GM23338 (cell line): Measurements from ENCODE around the gene PCDHA8. TPM values are rescaled to one million over a fixed set of nuclear protein-coding genes. Genes with fewer than 3 reads are reported as not detected.

Experiments
- ATAC-seq: fragments of 200-7000 bp; cut with Tn5 transposase; 3 replicates; pipeline ENCODE4 v1.9.1; 2020
- DNase-seq: peaks from one replicate; pipeline ENCODE4 v3.0.0-alpha.2; 2015; ENCODE audit warnings: low spot score
- H2AFZ ChIP-seq: fragments of 200-600 bp; sonication (generic); 2 replicates; pipeline ENCODE4 v1.8.0; 2016; ENCODE audit warnings: antibody characterized with exemption, mild to moderate bottlenecking, moderate library complexity
- H3F3A ChIP-seq: fragments of 200-600 bp; sonication (generic); replicated peaks from 2 replicates; pipeline ENCODE4 v1.8.0; 2017; ENCODE audit warnings: antibody characterized with exemption, mixed run types, low read depth
- H3K27ac ChIP-seq: fragments of 200-600 bp; sonication (generic); 2 replicates; pipeline ENCODE4 v1.6.1; 2016; ENCODE audit warnings: low read depth
- H3K27me3 ChIP-seq: fragments of 200-600 bp; sonication (generic); 2 replicates; pipeline ENCODE4 v1.8.0; 2016; ENCODE audit warnings: mild to moderate bottlenecking, mixed run types, moderate library complexity; ENCODE audit not compliant: insufficient read depth
- H3K36me3 ChIP-seq: fragments of 200-600 bp; sonication (generic); 2 replicates; pipeline ENCODE4 v1.8.0; 2016; ENCODE audit warnings: mild to moderate bottlenecking; ENCODE audit not compliant: insufficient read depth
- H3K4me1 ChIP-seq: fragments of 200-600 bp; sonication (generic); 2 replicates; pipeline ENCODE4 v1.8.0; 2016; ENCODE audit warnings: mild to moderate bottlenecking, moderate library complexity; ENCODE audit not compliant: insufficient read depth
- H3K4me2 ChIP-seq: fragments of 200-600 bp; sonication (generic); 2 replicates; pipeline ENCODE4 v1.7.1; 2017; ENCODE audit warnings: mixed run types
- H3K4me3 ChIP-seq: fragments of 200-600 bp; sonication (generic); 2 replicates; pipeline ENCODE4 v1.6.1; 2016; ENCODE audit warnings: mixed run types
- H3K79me2 ChIP-seq: fragments of 200-600 bp; sonication (generic); replicated peaks from 2 replicates; pipeline ENCODE4 v1.8.0; 2017; ENCODE audit warnings: mild to moderate bottlenecking; ENCODE audit not compliant: insufficient read depth
- H3K9me2 ChIP-seq: fragments of 200-600 bp; sonication (generic); 2 replicates; pipeline ENCODE4 v1.8.0; 2017; ENCODE audit not compliant: insufficient read depth
- H4K20me1 ChIP-seq: fragments of 200-600 bp; sonication (generic); replicated peaks from 2 replicates; pipeline ENCODE4 v1.8.0; 2017; ENCODE audit warnings: mild to moderate bottlenecking; ENCODE audit not compliant: insufficient read depth
- H3K27ac Mint-ChIP-seq: 2 replicates; pipeline ENCODE4 v1.8.0; 2020; ENCODE audit warnings: inconsistent platforms, mild to moderate bottlenecking, moderate library complexity, mixed read lengths
- H3K27me3 Mint-ChIP-seq: 3 replicates; pipeline ENCODE4 v1.8.0; 2022; ENCODE audit warnings: low read depth, mild to moderate bottlenecking, moderate library complexity, mixed read lengths, inconsistent platforms; ENCODE audit not compliant: insufficient read depth, poor library complexity
- H3K36me3 Mint-ChIP-seq: 3 replicates; pipeline ENCODE4 v1.8.0; 2021; ENCODE audit warnings: low read depth, mild to moderate bottlenecking, inconsistent platforms, moderate library complexity, mixed read lengths
- H3K4me1 Mint-ChIP-seq: 3 replicates; pipeline ENCODE4 v1.8.0; 2020; ENCODE audit warnings: mild to moderate bottlenecking, inconsistent platforms, mixed read lengths
- H3K4me3 Mint-ChIP-seq: 3 replicates; pipeline ENCODE4 v1.8.0; 2021; ENCODE audit warnings: moderate library complexity, mild to moderate bottlenecking, inconsistent platforms, mixed read lengths
- H3K9me3 Mint-ChIP-seq: 3 replicates; pipeline ENCODE4 v1.8.0; 2020; ENCODE audit warnings: moderate library complexity, mild to moderate bottlenecking, inconsistent platforms, mixed read lengths
- POLR2AphosphoS5 ChIP-seq: IDR thresholded peaks from 2 replicates; pipeline ENCODE4 v1.6.1; 2016; ENCODE audit warnings: antibody characterized with exemption, low read depth
- polyA plus RNA-seq: library from polyadenylated mRNA; unstranded; fragments of >200 nt; fragmentation: Nextera tagmentation; extraction: Ambion mirVana; gene quantifications from 2 replicates; pipeline ENCODE4 v1.2.1, GENCODE V29; 2016
- total RNA-seq: library from RNA; depleted of rRNA; stranded (reverse); fragments of >200 nt; shearing (Covaris generic); gene quantifications from 2 replicates; pipeline ENCODE4 v1.2.3, GENCODE V29; 2014
- TF ChIP-seq, protein P1 (sequence below): fragments of 250-450 bp; sonication (Bioruptor Pico); IDR thresholded peaks from 2 replicates; pipeline ENCODE4 v1.5.0; 2020; ENCODE audit warnings: mild to moderate bottlenecking, moderate library complexity

Gene PCDHA8
- total and polyA plus RNA-seq, 2 experiments from 2014 or later: 0.86 to 3.1 TPM

DNA sequence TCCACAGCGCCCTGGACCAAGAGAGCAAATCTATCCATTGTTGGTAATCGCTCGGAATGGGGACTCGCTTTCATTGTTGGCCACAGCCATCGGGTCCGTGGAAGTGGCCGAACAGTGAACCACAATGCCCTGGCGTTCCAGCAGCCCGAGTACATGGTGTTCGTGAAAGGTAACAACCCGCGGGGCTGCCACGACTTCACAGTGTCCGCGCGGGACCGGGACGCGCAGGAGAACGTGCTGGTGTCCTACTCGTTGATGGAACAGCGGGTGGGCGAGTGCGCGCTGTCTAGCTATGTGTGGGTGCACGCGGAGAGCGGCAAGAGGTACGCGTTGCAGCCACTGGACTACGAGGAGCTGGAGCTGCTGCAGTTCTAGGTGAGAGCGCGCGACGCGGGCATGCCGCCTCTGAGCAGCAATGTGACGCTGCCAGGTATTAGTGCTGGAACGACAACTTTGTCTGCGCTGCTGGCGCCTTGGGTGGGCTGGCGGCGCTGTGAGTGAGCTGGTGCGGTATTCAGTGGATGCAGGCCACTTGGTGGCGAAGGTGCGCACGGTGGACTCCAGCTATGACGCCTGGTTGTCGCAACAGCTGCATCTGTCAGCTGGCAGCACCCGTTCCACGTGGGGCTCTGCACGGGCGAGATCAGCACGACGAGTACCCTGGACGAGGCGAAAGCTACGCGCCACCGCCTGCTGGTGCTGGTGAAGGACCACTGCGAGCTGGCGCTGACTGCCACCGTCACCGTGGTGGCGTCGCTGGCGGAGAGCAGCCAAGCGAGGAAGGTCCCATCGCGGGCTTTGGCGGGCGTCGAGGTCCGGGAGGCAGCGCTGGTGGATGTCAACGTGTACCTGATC lies 21.7 kb downstream of the PCDHA8 start:
- Mint-ChIP-seq H3K36me3 (peaks cover 51% of the 10 kb centered on the region), H3K9me3 (peaks cover 31% of the 10 kb centered on the region; the same call in 2 of the 3 replicates), H3K4me3 (no peak overlapping the region), H3K4me1 (no peaks in the 10 kb centered on the region), H3K27me3 (peaks cover 3% of the 10 kb centered on the region), H3K27ac (no peak overlapping the region)
- no peak overlapping the region for H3K4me2 ChIP-seq
- no peak overlapping the region for H3K4me3 ChIP-seq
- DNase-seq (no peak), ATAC-seq (no peak)
- no peak overlapping the region for H3K27ac ChIP-seq
- H3F3A ChIP-seq: no peaks in the 10 kb centered on the region
- TF ChIP-seq POLR2AphosphoS5: no peak
- TF ChIP-seq, protein P1, sequence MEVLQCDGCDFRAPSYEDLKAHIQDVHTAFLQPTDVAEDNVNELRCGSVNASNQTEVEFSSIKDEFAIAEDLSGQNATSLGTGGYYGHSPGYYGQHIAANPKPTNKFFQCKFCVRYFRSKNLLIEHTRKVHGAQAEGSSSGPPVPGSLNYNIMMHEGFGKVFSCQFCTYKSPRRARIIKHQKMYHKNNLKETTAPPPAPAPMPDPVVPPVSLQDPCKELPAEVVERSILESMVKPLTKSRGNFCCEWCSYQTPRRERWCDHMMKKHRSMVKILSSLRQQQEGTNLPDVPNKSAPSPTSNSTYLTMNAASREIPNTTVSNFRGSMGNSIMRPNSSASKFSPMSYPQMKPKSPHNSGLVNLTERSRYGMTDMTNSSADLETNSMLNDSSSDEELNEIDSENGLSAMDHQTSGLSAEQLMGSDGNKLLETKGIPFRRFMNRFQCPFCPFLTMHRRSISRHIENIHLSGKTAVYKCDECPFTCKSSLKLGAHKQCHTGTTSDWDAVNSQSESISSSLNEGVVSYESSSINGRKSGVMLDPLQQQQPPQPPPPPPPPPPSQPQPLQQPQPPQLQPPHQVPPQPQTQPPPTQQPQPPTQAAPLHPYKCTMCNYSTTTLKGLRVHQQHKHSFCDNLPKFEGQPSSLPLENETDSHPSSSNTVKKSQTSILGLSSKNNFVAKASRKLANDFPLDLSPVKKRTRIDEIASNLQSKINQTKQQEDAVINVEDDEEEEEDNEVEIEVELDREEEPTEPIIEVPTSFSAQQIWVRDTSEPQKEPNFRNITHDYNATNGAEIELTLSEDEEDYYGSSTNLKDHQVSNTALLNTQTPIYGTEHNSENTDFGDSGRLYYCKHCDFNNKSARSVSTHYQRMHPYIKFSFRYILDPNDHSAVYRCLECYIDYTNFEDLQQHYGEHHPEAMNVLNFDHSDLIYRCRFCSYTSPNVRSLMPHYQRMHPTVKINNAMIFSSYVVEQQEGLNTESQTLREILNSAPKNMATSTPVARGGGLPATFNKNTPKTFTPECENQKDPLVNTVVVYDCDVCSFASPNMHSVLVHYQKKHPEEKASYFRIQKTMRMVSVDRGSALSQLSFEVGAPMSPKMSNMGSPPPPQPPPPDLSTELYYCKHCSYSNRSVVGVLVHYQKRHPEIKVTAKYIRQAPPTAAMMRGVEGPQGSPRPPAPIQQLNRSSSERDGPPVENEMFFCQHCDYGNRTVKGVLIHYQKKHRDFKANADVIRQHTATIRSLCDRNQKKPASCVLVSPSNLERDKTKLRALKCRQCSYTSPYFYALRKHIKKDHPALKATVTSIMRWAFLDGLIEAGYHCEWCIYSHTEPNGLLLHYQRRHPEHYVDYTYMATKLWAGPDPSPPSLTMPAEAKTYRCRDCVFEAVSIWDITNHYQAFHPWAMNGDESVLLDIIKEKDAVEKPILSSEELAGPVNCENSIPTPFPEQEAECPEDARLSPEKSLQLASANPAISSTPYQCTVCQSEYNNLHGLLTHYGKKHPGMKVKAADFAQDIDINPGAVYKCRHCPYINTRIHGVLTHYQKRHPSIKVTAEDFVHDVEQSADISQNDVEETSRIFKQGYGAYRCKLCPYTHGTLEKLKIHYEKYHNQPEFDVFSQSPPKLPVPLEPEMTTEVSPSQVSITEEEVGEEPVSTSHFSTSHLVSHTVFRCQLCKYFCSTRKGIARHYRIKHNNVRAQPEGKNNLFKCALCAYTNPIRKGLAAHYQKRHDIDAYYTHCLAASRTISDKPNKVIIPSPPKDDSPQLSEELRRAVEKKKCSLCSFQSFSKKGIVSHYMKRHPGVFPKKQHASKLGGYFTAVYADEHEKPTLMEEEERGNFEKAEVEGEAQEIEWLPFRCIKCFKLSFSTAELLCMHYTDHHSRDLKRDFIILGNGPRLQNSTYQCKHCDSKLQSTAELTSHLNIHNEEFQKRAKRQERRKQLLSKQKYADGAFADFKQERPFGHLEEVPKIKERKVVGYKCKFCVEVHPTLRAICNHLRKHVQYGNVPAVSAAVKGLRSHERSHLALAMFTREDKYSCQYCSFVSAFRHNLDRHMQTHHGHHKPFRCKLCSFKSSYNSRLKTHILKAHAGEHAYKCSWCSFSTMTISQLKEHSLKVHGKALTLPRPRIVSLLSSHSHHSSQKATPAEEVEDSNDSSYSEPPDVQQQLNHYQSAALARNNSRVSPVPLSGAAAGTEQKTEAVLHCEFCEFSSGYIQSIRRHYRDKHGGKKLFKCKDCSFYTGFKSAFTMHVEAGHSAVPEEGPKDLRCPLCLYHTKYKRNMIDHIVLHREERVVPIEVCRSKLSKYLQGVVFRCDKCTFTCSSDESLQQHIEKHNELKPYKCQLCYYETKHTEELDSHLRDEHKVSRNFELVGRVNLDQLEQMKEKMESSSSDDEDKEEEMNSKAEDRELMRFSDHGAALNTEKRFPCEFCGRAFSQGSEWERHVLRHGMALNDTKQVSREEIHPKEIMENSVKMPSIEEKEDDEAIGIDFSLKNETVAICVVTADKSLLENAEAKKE: no peak
- H2AFZ ChIP-seq: no peak overlapping the region
- H3K9me2 ChIP-seq: no peaks in the 10 kb centered on the region
- no peaks in the 10 kb centered on the region; the same call in 1 of the 2 replicates for H4K20me1 ChIP-seq
- no peaks in the 10 kb centered on the region for H3K27me3 ChIP-seq
- H3K36me3 ChIP-seq: no peaks in the 10 kb centered on the region; the same call in 1 of the 2 replicates
- H3K79me2 ChIP-seq: peaks cover 15% of the 10 kb centered on the region
- no peaks in the 10 kb centered on the region for H3K4me1 ChIP-seq
